ELR (cell line): ENCODE data around the gene ICE1.
"Not testable (repeated sequence)": the region's sequence is repeated elsewhere in the genome, so short reads cannot be mapped to it uniquely, and the experiment has no call there.

Experiments
- DNase-seq: peaks from one replicate; pipeline ENCODE4 v3.0.0-alpha.2; 2015; ENCODE audit warnings: low read depth

Gene ICE1

GRCh38 chr5:5421961-5422818, at the start of gene ICE1:
Gene ICE1, plus strand, starts transcription at chr5:5422677. Its CDS starts 239 bp downstream, at chr5:5422916.
- DNase-seq = peak; percentile 99

- DNase-seq = no peak
Measured at GRCh38 chr5:5372930-5373329, 49.5 kb upstream of the ICE1 start.

DNA sequence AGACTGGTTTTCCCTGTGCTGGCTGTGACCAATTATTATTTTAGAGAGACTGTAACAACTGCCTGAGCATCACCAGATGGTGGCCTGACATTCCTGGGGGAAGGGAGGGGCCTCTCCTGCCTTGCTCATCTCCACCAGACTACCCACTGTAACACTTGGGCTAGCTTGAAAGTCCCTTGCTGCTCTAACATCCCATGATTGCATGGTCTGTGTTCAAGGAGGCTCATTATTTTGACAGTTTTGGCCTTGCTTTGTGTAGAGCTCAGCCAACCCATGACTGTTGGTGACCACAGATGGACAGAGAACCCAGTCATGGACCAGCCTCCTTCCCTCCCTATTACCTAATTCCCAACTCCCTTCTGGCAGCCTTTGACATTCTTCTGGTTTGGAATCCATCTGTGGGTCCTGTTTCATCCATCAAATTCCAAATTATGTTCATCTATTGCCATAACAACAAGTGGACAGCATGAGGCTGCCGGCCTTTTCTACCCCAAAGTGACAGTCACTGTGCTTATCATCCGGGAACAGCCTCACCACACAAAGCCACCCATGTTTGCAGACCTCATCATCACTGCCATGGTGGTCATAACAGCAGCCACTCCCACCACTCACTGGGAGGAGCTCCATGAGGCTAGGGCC, 49.0 kb upstream of the ICE1 start:
- DNase-seq = no peak

DNA sequence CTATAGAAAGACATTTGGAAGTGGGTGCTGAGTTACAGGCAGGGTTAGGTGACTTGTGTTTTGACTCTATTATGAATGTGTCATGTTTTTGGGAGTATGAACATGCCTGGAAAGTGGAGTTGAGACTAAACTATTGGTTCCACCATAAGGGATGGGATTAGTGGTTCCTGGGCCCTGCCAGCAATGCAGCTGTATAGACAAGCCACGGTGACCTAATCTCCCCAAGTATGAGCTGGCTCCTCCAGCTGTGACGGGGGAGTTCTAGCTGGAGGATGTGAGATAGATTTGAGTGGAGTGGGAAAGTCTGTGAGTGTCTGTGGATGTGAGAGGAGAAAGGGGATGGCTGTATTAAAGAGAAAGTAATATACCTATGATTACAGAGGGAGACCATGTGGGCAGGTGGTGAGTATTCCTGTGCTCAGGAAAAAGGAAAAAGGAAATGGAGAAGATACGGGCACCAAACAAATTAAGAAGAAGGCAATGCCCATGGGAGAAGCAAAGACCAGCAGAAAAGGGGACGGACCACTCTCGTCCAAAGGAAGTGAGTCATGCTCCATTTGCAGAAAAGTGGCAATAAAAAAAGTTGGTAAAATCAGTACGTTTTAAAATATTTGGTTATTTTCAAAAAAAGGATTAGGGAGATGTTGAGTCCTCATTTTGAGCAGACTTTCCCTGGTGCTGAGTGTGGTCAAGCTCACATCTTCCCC, 48.3 kb upstream of the ICE1 start:
- DNase-seq = peak; percentile 46

GRCh38 chr5:5377780-5378179, 44.7 kb upstream of the ICE1 start:
- DNase-seq = no peak

DNA sequence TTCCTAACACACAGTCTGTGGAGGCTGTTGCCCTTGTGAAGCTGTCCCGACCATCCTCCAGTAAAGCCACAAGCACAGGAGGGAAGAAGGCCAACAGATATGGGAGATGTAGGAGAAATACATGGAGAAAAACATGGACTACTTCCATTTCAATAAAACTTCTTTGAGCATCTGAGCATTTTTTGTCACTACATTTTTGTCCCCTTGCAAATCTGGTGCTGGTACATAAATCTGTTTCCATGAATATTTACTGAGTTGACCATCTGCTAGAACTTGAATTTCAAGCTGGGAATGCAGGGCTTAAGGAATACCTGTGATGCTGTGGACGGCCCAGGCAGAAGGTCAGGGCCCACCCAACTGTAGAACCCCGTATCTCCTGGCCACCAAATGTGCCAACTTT, 43.9 kb upstream of the ICE1 start:
- no peak for DNase-seq

DNA sequence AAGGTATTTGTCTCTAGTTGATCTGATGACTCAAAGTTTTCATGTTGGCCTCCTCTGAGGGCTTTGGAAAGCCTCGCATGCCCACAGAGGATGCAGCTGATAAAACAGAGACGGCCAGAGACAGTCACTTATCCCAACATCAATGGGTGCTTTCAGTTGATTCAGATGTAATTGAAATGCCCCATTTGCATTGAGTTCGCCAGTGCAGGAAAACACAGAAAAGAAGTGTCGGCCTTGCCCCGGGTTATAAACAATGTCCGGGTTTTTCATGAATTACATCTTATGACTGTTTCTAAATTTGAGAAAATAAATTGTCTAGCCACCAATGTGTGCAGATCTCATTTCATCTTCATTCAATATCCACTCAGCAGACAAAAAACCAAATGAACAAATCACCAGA, 42.2 kb upstream of the ICE1 start:
- DNase-seq = no peak

DNA sequence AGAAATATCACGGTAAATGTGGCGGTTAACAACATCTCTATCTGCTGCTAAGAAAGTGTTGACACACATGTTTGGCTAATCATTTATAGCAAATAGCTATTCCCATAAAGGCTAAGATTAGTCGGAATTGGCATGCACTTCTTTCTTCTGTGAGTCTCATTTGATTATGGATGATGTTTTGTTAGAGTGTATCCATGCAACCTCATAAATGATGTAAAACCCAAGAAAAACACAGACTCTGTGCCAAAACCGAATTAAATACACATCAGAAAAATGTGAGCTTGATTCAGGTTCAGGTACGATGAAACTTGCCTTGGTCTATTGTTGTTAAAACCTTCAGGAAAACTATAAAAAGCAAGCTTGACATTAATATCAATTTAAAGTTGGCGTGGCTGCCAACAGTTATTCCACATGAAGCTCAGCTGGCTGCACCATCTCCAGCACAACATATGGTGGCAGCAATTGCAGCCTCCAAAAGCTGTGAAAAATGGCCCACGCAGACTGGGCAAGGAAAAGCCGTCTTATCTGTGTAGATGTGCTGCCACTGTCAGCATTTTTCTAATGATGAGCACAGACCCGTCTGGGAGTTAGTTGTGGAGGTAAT, 41.1 kb upstream of the ICE1 start:
- no peak for DNase-seq

GRCh38 chr5:5383461-5383860, 39.0 kb upstream of the ICE1 start:
- DNase-seq = no peak

- DNase-seq = no peak
Measured at GRCh38 chr5:5384660-5385330, 37.7 kb upstream of the ICE1 start.

DNA sequence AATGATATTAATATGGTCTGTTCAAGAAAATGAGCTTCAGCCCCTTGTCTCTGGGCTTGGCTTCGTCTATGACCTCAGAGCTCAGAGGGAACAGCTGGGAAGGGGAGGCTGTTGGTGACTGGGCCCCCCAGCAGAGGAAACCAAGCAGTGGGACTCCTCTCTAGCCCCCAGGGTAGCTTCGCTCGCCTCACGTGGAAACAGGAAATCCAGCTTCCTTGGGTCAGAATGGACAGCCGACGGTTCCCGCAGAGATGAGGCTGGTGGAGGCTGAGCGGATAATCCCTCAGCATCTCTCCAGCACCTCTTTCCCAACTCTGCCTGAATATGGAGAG, 37.2 kb upstream of the ICE1 start:
- no peak for DNase-seq

DNA sequence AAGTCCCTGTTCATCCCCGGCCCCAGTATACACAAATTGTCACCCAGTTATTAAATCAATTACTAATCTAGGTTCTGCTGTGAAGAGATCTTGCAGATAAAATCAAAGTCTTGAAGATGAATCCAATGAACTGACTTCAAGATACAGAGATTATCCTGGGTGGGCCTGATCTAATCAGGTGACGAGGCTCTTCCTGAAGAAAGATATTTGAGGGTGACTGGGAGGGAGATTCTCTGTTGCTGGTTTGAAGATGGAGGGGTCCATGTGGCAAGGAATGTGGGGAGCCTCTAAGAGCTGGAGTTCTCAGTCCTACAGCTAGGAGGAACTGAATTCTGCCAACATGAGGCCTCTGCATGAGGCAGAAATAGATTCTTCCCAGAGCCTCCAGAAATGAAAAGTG, 36.1 kb upstream of the ICE1 start:
- no peak for DNase-seq

DNA sequence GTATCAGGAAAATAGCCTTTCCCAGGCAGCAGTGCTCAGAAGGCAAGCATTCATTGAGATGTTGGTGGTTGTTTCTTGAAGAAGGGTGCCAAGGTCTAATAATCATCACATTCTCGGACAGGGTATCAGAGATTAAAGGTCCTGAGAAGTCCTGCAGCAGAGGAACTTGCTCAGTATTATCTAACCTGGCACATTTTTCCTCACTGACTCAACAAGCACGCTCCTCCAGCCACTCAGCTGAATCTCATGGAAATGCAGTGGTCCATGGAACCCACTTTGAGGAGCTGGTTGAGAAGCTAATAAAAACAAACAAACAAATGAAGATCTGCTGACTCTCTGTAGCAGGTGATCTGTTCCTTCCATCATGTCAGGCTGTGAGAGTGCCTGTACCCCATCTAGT, 35.3 kb upstream of the ICE1 start:
- peak; percentile 27 for DNase-seq

- no peak for DNase-seq
Measured at GRCh38 chr5:5387777-5388176, 34.7 kb upstream of the ICE1 start.

- not testable (repeated sequence) for DNase-seq
Measured at GRCh38 chr5:5390121-5390869, 32.2 kb upstream of the ICE1 start.

- DNase-seq = not testable (repeated sequence)
Measured at GRCh38 chr5:5392504-5392903, 30.0 kb upstream of the ICE1 start.

- peak; percentile 73 for DNase-seq
Measured at GRCh38 chr5:5394384-5394986, 28.0 kb upstream of the ICE1 start.

DNA sequence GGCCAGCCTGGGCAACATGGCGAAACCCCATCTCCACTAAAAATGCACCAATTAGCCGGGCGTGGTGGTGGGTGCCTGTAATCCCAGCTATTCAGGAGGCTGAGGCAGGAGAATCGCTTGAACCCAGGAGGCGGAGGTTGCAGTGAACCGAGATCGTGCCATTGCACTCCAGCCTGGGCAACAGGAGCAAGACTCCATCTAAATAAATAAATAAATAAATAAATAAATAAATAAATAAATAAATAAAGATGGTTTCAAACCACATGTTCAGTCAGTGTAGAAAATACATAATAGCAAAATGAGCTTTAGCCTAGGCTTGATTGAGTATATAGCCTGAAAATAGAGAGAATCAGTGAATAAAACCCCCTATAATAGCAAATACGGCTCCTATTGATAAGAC, 27.4 kb upstream of the ICE1 start:
- not testable (repeated sequence) for DNase-seq

DNA sequence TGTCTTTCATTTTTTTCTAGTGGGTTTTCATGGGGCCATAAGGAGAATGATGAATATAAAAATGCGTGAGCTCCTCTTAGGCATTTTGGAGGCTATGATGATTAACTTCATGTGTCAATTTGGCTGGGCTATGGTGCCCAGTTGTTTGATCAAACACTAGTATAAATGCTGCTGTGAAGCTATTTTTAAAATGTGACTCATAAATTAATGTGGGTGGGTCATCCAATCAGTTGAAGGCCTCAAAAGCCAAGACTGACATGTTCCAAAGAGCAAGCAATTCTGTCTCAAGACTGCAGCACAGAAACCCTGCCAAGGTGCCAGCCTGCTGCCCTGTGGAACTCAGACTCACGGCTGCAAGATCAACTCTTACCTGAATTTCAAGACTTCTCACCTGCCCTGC, 24.4 kb upstream of the ICE1 start:
- DNase-seq = no peak

DNA sequence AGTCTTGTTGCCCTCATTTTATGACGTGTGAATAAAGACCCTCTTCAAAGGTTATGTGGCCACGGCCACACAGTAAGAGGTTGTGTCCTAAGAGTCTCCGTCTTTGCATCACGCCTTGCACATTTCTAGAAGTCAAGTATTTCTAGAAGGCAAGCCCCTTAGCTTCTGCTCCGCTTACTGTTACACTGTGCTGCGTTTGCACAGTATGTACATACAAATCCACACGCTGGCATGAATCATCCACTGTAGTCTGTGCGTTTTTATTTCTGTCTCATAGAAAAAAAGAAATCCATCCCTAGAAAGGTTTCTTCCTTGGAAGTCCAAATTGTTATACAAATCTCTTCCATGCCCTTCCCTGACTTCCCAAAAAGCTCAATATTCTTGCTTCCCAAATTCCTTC, 21.4 kb upstream of the ICE1 start:
- no peak for DNase-seq

- DNase-seq = no peak
Measured at GRCh38 chr5:5403741-5404140, 18.7 kb upstream of the ICE1 start.
